Esophagus squamous epithelium (tissue), 5 donors: Measurements from ENCODE around the gene SLC30A7. TPM values are rescaled to one million over a fixed set of nuclear protein-coding genes. Genes with fewer than 3 reads are reported as not detected.
"Not testable (repeated sequence)": the region's sequence is repeated elsewhere in the genome, so short reads cannot be mapped to it uniquely, and the experiment has no call there.

Source experiments
- DNase-seq: peaks from one replicate; lab custom pipeline; 2025; lab: John Stamatoyannopoulos, UW
- H3K27ac ChIP-seq, 4 donors: fragments of 200-600 bp; sonication (generic); one replicate each; pipeline ENCODE4 v1.5.1; 2016 to 2019; ENCODE audit warnings: mild to moderate bottlenecking in 1 of 4
- H3K27me3 ChIP-seq, 4 donors: fragments of 200-600 bp; sonication (generic); 1 replicate in 3 of 4; 2 replicates in 1 of 4; pipeline versions ENCODE4 v1.5.1 to v1.6.0; 2017 to 2021; ENCODE audit warnings: antibody characterized with exemption in 1 of 4
- H3K36me3 ChIP-seq, 3 donors: fragments of 200-600 bp; sonication (generic); one replicate each; pipeline ENCODE4 v1.5.1; 2016 to 2019
- H3K4me1 ChIP-seq, 3 donors: fragments of 200-600 bp; sonication (generic); one replicate each; pipeline ENCODE4 v1.5.1; 2017 to 2019
- H3K4me3 ChIP-seq, 4 donors: fragments of 200-600 bp; sonication (generic); 1 replicate in 3 of 4; 2 replicates in 1 of 4; pipeline ENCODE4 v1.5.1; 2016 to 2019; ENCODE audit warnings: mild to moderate bottlenecking in 2 of 4, moderate library complexity in 1 of 4
- H3K9me3 ChIP-seq, 3 donors: fragments of 200-600 bp; sonication (generic); one replicate each; pipeline ENCODE4 v1.5.1; 2016 to 2019
- CTCF ChIP-seq, 6 experiments: fragments of 450-650 bp in 4 of 6; fragments of 200-600 bp in 2 of 6; sonication (generic) in 2 of 6; IDR thresholded peaks; one replicate each; pipeline ENCODE4 v1.5.1; 2016 to 2019; ENCODE audit warnings: antibody characterized with exemption in 6 of 6, mild to moderate bottlenecking in 4 of 6, moderate library complexity in 4 of 6
- POLR2A ChIP-seq, 4 donors: fragments of 450-650 bp; IDR thresholded peaks; one replicate each; pipeline ENCODE4 v1.6.1; 2017; ENCODE audit warnings: antibody characterized with exemption in 4 of 4, mild to moderate bottlenecking in 4 of 4, moderate library complexity in 3 of 4
- WGBS, 2 donors: methylation state at CpG; one replicate each; pipeline ENCODE4 v1.1.5; 2018; 5-methylcytosine and 5-hydroxymethylcytosine counted together
- intact Hi-C: fragments of 100-400 bp; cut with DNase I; formaldehyde crosslinking; loops from one replicate; pipeline ENCODE4 v1.15.0; 2022
- total RNA-seq, 4 donors: library from RNA; depleted of rRNA; stranded (reverse); fragments of >200 nt; gene quantifications; one replicate each; pipeline ENCODE4 v1.1.0, GENCODE V29; 2016
- donor health status: DM: yes; HTN: yes; CAD: no.

The SLC30A7 gene
- total RNA-seq, 4 donors from 2014 or later = 9.0 to 22.1 (median 16.5) TPM

GRCh38 chr1:100931716-100932115, 35.8 kb downstream of the SLC30A7 start:
- no peaks in the 10 kb centered on the region for H3K9me3 ChIP-seq
- WGBS, 2 donors = 91 to 100% methylated on average over 1 of the region's 1 CpG
- DNase-seq = no peak
- no peak for TF ChIP-seq POLR2A (IDR thresholded peaks at IDR 0.05)
- no peak for TF ChIP-seq CTCF (IDR thresholded peaks at IDR 0.05)
- intact Hi-C loops = no loop called here
- H3K36me3 ChIP-seq = peaks cover 0 to 27% (median 0%) of the 10 kb centered on the region in 3 donors
- peaks cover 0 to 11% (median 0%) of the 10 kb centered on the region in 3 donors for H3K4me1 ChIP-seq
- no peaks in the 10 kb centered on the region for H3K27me3 ChIP-seq
- no peak overlapping the region for H3K4me3 ChIP-seq
- no peak overlapping the region for H3K27ac ChIP-seq

- H3K4me3 ChIP-seq, H3K27me3 ChIP-seq, H3K27ac ChIP-seq, H3K9me3 ChIP-seq, DNase-seq, H3K4me1 ChIP-seq, intact Hi-C loops: not testable (repeated sequence)
- H3K36me3 ChIP-seq = peaks cover 0 to 45% (median 0%) of the 10 kb centered on the region in 3 donors
- WGBS, 2 donors = 95 to 100% methylated on average over 2 of the region's 2 CpGs
Observed at GRCh38 chr1:100933555-100933954, 37.7 kb downstream of the SLC30A7 start.

- intact Hi-C loops = no loop called here
- DNase-seq = no peak
- H3K27me3 ChIP-seq = no peaks in the 10 kb centered on the region
- H3K36me3 ChIP-seq = peaks cover 0 to 56% (median 0%) of the 10 kb centered on the region in 3 donors
- no peak for TF ChIP-seq POLR2A (IDR thresholded peaks at IDR 0.05)
- TF ChIP-seq CTCF (IDR thresholded peaks at IDR 0.05) = no peak
- H3K9me3 ChIP-seq = no peaks in the 10 kb centered on the region
- no peak overlapping the region for H3K4me3 ChIP-seq
- no peaks in the 10 kb centered on the region for H3K4me1 ChIP-seq
- no peak overlapping the region for H3K27ac ChIP-seq
Observed at GRCh38 chr1:100936194-100936967, 40.5 kb downstream of the SLC30A7 start.

GRCh38 chr1:100941098-100941527, 45.2 kb downstream of the SLC30A7 start:
- Histone ChIP-seq H3K27me3 (no peaks in the 10 kb centered on the region), H3K36me3 (peaks cover 0 to 57% (median 0%) of the 10 kb centered on the region in 3 donors), H3K9me3 (no peaks in the 10 kb centered on the region), H3K27ac (no peak overlapping the region), H3K4me3 (no peak overlapping the region), H3K4me1 (no peaks in the 10 kb centered on the region)
- TF ChIP-seq POLR2A (IDR thresholded peaks at IDR 0.05) (no peak), CTCF (IDR thresholded peaks at IDR 0.05) (no peak)
- intact Hi-C loops = no loop called here
- WGBS, 2 donors = 64 to 67% methylated on average over 1 of the region's 1 CpG
- DNase-seq = no peak

- no peak overlapping the region for H3K4me3 ChIP-seq
- TF ChIP-seq POLR2A (IDR thresholded peaks at IDR 0.05) = no peak
- no peak for TF ChIP-seq CTCF (IDR thresholded peaks at IDR 0.05)
- H3K27ac ChIP-seq = no peak overlapping the region
- intact Hi-C loops = no loop called here
- H3K4me1 ChIP-seq = no peaks in the 10 kb centered on the region
- no peaks in the 10 kb centered on the region for H3K9me3 ChIP-seq
- no peaks in the 10 kb centered on the region for H3K27me3 ChIP-seq
- 92 to 97% methylated on average over 7 to 9 of the region's 9 CpGs for WGBS, 2 donors
- H3K36me3 ChIP-seq = peaks cover 0 to 56% (median 0%) of the 10 kb centered on the region in 3 donors
- no peak for DNase-seq
Observed at GRCh38 chr1:100941580-100942216, 45.8 kb downstream of the SLC30A7 start.
